Stomach smooth muscle (tissue), 2 donors: Measurements from ENCODE around the gene WNT10A.

Source experiments
- H3K27ac ChIP-seq: one replicate; pipeline ENCODE4 v1.7.0; 2013; ENCODE audit warnings: mild to moderate bottlenecking, low read length, inconsistent platforms
- H3K27me3 ChIP-seq, 2 donors: one replicate each; pipeline ENCODE4 v1.7.0; 2013; ENCODE audit warnings: low read length in 2 of 2; ENCODE audit not compliant: insufficient read depth in 2 of 2, control insufficient read depth in 1 of 2
- H3K36me3 ChIP-seq, 2 donors: one replicate each; pipeline ENCODE4 v1.7.0; 2013; ENCODE audit warnings: low read length in 2 of 2; ENCODE audit not compliant: control insufficient read depth in 2 of 2, insufficient read depth in 2 of 2
- H3K4me1 ChIP-seq: one replicate; pipeline ENCODE4 v1.7.0; 2013; ENCODE audit warnings: low read length; ENCODE audit not compliant: control insufficient read depth, insufficient read depth
- H3K4me3 ChIP-seq, 2 donors: one replicate each; pipeline ENCODE4 v1.7.0; 2013; ENCODE audit warnings: low read length in 2 of 2
- H3K9ac ChIP-seq, 2 donors: one replicate each; pipeline ENCODE4 v1.7.0; 2013; ENCODE audit warnings: low read length in 2 of 2, mild to moderate bottlenecking in 1 of 2
- H3K9me3 ChIP-seq, 2 donors: one replicate each; pipeline ENCODE4 v1.7.0; 2013; ENCODE audit warnings: low read length in 2 of 2; ENCODE audit not compliant: control insufficient read depth in 2 of 2
- donor health status: healthy.
- donor health status: Pancreatic carcinoma.

The WNT10A gene

GRCh38 chr2:218857371-218858137 is 23.1 kb upstream of the WNT10A start:
- peaks cover 19% of the 10 kb centered on the region for H3K4me1 ChIP-seq
- no peak overlapping the region for H3K27ac ChIP-seq
- no peaks in the 10 kb centered on the region for H3K9me3 ChIP-seq
- H3K9ac ChIP-seq, result no peak overlapping the region
- no peaks in the 10 kb centered on the region for H3K36me3 ChIP-seq
- no peak overlapping the region for H3K4me3 ChIP-seq
- peaks cover 73 to 81% of the 10 kb centered on the region in 2 donors for H3K27me3 ChIP-seq

GRCh38 chr2:218858138-218858445 is 22.6 kb upstream of the WNT10A start:
- Histone ChIP-seq H3K27me3 (peaks cover 71 to 80% of the 10 kb centered on the region in 2 donors), H3K9ac (no peak overlapping the region), H3K27ac (no peak overlapping the region)

GRCh38 chr2:218858671-218859555 is 21.7 kb upstream of the WNT10A start:
- peaks cover 16% of the 10 kb centered on the region for H3K4me1 ChIP-seq
- H3K27ac ChIP-seq, result no peak overlapping the region
- H3K36me3 ChIP-seq, result no peaks in the 10 kb centered on the region
- peaks cover 68 to 77% of the 10 kb centered on the region in 2 donors for H3K27me3 ChIP-seq
- no peak overlapping the region for H3K9ac ChIP-seq
- H3K4me3 ChIP-seq, result peak overlapping the region in 1 of 2 donors; percentile 47
- no peaks in the 10 kb centered on the region for H3K9me3 ChIP-seq

More at GRCh38 chr2:218858138-218858445, 22.6 kb upstream of the WNT10A start:
- H3K4me1 ChIP-seq, result peaks cover 19% of the 10 kb centered on the region
- no peaks in the 10 kb centered on the region for H3K9me3 ChIP-seq
- no peaks in the 10 kb centered on the region for H3K36me3 ChIP-seq
- no peak overlapping the region for H3K4me3 ChIP-seq

DNA sequence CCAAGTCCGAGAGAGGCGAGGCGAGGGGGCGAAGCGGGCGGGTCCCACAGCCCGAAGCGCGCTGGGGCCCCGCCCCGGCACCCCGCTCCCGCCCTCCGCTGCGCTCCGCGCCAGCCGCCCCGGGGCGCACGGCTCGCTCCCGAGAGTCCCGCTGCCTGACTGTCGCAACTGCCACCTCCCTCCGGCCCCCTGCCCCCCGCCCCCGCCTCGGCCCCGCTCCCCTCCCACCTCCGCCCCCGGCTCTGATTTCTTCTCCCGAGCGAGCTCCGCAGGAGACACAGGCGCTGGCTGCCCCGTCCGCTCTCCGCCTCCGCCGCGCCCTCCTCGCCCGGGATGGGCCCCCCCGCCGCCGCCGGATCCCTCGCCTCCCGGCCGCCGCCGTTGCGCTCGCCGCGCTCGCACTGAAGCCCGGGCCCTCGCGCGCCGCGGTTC is 21.1 kb upstream of the WNT10A start, which contains the start of gene WNT6:
TSS of gene WNT6 (plus strand) at position 250 of the 432 bp plus-strand sequence. CDS start 233 bp downstream, outside the sequence.
- Histone ChIP-seq H3K27me3 (peaks cover 66 to 75% of the 10 kb centered on the region in 2 donors), H3K4me3 (peak within 1 kb of the TSS in 1 of 2 donors; percentile 64), H3K4me1 (peaks cover 16% of the 10 kb centered on the region), H3K27ac (no peak within 1 kb of the TSS), H3K9me3 (no peaks in the 10 kb centered on the region), H3K36me3 (no peaks in the 10 kb centered on the region), H3K9ac (no peak within 1 kb of the TSS)

DNA sequence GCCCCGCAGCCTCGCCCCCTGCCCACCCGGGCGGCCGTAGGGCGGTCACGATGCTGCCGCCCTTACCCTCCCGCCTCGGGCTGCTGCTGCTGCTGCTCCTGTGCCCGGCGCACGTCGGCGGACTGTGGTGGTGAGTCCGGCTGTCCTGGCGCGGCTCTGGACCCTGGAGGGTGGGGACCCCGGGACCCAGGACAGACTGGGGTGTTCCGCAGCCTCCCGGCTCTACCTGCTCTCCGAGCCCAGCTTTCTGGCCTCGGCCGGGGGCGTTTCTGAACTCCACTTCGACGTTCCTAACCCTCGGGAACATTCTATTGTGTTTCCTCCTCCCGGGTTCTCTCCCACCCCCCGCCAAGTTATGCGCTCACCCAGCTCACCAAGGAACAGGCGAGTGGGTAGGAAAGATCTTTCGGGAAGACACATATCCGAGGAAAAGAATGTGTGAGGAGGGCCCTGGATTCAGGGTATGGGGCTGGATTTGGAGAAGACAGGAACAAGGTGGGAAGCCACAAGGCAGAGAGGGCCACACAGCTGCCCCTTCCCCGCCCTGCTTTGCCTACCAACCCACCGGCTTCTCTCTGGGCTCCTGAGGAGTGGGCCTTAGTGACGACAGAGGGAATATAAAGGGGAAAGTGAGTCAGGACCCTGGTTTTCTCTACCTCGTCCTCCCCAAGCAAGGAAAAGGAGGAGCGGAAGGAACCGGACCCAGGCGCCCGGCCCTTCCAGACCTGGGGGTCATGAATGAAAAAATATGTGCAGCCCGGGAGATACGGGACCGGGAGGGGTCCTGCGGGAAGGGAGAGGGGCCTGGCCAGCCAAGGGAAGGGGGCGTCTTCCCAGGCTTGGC is 20.4 kb upstream of the WNT10A start:
- peaks cover 70 to 76% of the 10 kb centered on the region in 2 donors for H3K27me3 ChIP-seq
- H3K36me3 ChIP-seq, result no peaks in the 10 kb centered on the region
- H3K27ac ChIP-seq, result no peak overlapping the region
- H3K4me3 ChIP-seq, result peak overlapping the region in 1 of 2 donors; percentile 64
- H3K9ac ChIP-seq, result no peak overlapping the region
- no peaks in the 10 kb centered on the region for H3K9me3 ChIP-seq
- H3K4me1 ChIP-seq, result peaks cover 18% of the 10 kb centered on the region

- Histone ChIP-seq H3K36me3 (no peaks in the 10 kb centered on the region), H3K4me1 (peaks cover 18% of the 10 kb centered on the region), H3K27me3 (peaks cover 68 to 75% of the 10 kb centered on the region in 2 donors), H3K27ac (no peak overlapping the region), H3K9me3 (no peaks in the 10 kb centered on the region), H3K4me3 (peak overlapping the region in 1 of 2 donors; percentile 29), H3K9ac (no peak overlapping the region)
Observed at GRCh38 chr2:218860950-218861381, 19.7 kb upstream of the WNT10A start.

DNA sequence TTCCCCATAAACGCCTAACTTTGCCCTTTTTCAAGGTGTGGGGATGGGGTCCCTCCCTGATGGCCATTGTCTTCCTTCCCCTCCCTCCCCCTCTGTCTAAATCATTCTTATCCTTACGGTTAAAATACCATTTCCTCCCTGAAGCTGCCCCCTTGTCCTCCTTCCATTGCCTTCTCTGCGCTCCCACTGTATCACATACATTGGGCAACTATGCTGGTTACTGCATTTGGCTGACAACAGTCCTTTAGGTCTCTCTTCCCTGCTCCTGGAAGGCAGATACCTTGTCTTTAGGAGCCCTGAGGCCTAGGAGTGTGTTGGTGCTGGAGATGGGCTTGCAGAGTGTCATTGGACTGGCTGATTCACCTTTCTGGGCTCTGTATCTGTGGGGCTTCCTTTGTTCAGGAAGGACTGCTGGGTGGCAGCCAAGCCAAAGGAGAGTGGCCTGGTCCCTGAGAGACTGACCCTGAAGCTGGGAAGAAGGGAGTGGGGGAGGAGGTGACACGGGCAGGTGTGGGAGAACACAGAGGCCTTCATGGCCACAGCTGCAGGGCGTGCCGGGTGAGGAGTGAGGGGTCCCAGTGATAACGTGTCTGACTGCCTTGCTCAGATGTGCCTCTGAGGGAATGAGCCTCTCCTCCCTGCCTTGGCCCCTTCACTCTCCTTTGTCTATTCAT is 18.9 kb upstream of the WNT10A start:
- Histone ChIP-seq H3K4me3 (no peak overlapping the region), H3K27me3 (peaks cover 64 to 76% of the 10 kb centered on the region in 2 donors), H3K36me3 (no peaks in the 10 kb centered on the region), H3K4me1 (peaks cover 18% of the 10 kb centered on the region), H3K9ac (no peak overlapping the region), H3K9me3 (no peaks in the 10 kb centered on the region), H3K27ac (no peak overlapping the region)

DNA sequence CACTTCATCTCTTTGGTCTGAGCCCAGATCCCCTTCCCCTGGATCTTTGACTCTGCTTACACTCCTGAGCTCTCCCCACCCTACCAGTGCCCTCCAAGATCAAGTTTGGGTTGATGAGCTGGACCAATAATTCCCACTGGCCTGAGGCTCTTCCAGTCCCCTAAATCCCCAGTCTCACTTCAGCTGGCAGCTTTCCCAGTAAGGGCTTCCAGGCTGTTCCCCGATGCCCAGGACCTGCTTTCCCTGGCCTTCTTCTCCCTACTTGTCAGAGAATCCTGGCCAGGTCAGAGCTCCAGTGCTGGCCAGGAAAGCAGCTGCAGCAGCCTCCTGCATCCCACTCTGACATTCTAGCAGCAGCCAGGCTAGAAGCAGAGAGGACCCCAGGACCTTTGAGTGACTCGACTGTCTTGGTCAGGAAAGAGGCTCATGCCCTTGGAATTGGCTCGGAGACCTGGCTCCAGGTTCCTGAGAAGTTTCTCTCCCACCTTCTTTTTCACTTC is 17.6 kb upstream of the WNT10A start:
- Histone ChIP-seq H3K9me3 (no peaks in the 10 kb centered on the region), H3K36me3 (no peaks in the 10 kb centered on the region), H3K27me3 (peaks cover 59 to 75% of the 10 kb centered on the region in 2 donors), H3K4me1 (peaks cover 21% of the 10 kb centered on the region), H3K9ac (no peak overlapping the region), H3K4me3 (no peak overlapping the region), H3K27ac (no peak overlapping the region)

DNA sequence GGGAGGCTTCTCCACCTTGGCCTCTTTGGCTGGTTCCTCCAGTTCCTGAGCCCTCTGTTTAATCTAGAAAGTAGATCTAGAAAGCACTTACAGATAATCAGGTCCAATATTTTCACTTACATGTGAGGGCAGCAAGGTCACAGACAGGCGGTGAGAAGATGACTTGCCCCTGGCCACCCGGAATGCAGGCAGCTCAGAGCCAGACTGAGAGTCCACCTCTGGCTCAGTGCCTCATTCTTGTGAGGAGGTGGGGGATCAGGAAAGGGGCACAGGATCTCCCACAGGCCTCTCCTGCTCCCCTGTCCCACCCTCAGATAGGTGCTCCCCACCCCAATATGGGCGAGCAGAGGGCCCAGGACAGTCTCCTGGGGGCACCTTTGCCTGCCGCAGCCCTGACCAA is 15.3 kb upstream of the WNT10A start:
- Histone ChIP-seq H3K4me3 (no peak overlapping the region), H3K27me3 (peaks cover 57 to 63% of the 10 kb centered on the region in 2 donors), H3K4me1 (peaks cover 12% of the 10 kb centered on the region), H3K27ac (no peak overlapping the region), H3K9ac (no peak overlapping the region), H3K9me3 (no peaks in the 10 kb centered on the region), H3K36me3 (no peaks in the 10 kb centered on the region)
